Loucy (cell line): ENCODE data around the gene WDR33.

Experiments
- H2AFZ ChIP-seq: fragments of 200-600 bp; sonication (generic); 2 replicates; pipeline ENCODE4 v1.6.0; 2016; ENCODE audit warnings: antibody characterized with exemption, mild to moderate bottlenecking, low read length, moderate library complexity
- H3F3A ChIP-seq: fragments of 200-600 bp; 2 replicates; pipeline ENCODE4 v1.6.0; 2016; ENCODE audit warnings: antibody characterized with exemption, low read depth, mild to moderate bottlenecking
- H3K27me3 ChIP-seq: fragments of 200-600 bp; sonication (generic); 2 replicates; pipeline ENCODE4 v1.6.1; 2014; ENCODE audit warnings: low read length, mild to moderate bottlenecking; ENCODE audit not compliant: insufficient read depth, poor library complexity, severe bottlenecking
- H3K36me3 ChIP-seq: fragments of 200-600 bp; sonication (generic); 2 replicates; pipeline ENCODE4 v1.6.1; 2016; ENCODE audit warnings: low read length; ENCODE audit not compliant: insufficient read depth
- H3K4me1 ChIP-seq: fragments of 200-600 bp; sonication (generic); 2 replicates; pipeline ENCODE4 v1.5.1; 2014; ENCODE audit warnings: low read length, mild to moderate bottlenecking; ENCODE audit not compliant: insufficient read depth, poor library complexity, severe bottlenecking
- H3K4me2 ChIP-seq: fragments of 200-600 bp; sonication (generic); 2 replicates; pipeline ENCODE4 v1.6.0; 2014; ENCODE audit warnings: antibody characterized with exemption, low read length, low read depth, mild to moderate bottlenecking; ENCODE audit not compliant: poor library complexity, severe bottlenecking
- H3K4me3 ChIP-seq: fragments of 200-600 bp; sonication (generic); 2 replicates; pipeline ENCODE4 v1.5.1; 2014; ENCODE audit warnings: low read length, mild to moderate bottlenecking, mixed read lengths; ENCODE audit not compliant: poor library complexity, severe bottlenecking
- H3K79me2 ChIP-seq: fragments of 200-600 bp; sonication (generic); 2 replicates; pipeline ENCODE4 v1.6.1; 2014; ENCODE audit warnings: low read length; ENCODE audit not compliant: insufficient read depth
- H3K9ac ChIP-seq: fragments of 200-600 bp; sonication (generic); 2 replicates; pipeline ENCODE4 v1.6.0; 2014; ENCODE audit warnings: mild to moderate bottlenecking, low read depth, low read length, moderate library complexity; ENCODE audit not compliant: poor library complexity, severe bottlenecking
- H3K9me2 ChIP-seq: fragments of 200-600 bp; sonication (generic); replicated peaks from 2 replicates; pipeline ENCODE4 v1.6.1; 2016; ENCODE audit warnings: low read depth, low read length, mixed read lengths
- H3K9me3 ChIP-seq: fragments of 200-600 bp; sonication (generic); 2 replicates; pipeline ENCODE4 v1.6.1; 2014; ENCODE audit warnings: mild to moderate bottlenecking, antibody characterized with exemption, low read length, low read depth; ENCODE audit not compliant: insufficient read depth
- H4K20me1 ChIP-seq: fragments of 200-600 bp; sonication (generic); 2 replicates; pipeline ENCODE4 v1.6.0; 2014; ENCODE audit warnings: antibody characterized with exemption, low read length, mild to moderate bottlenecking; ENCODE audit not compliant: insufficient read depth, poor library complexity, severe bottlenecking
- EZH2phosphoT487 ChIP-seq: fragments of 200-600 bp; IDR thresholded peaks from 2 replicates; pipeline ENCODE4 v1.6.1; 2018; ENCODE audit warnings: antibody characterized with exemption, mild to moderate bottlenecking, moderate library complexity, borderline replicate concordance
- TF ChIP-seq, protein P1 (sequence below): fragments of 200-600 bp; sonication (generic); conservative IDR thresholded peaks from 2 replicates; pipeline ENCODE4 v1.5.1; 2014; ENCODE audit warnings: mild to moderate bottlenecking, antibody characterized with exemption, low read length

WDR33 gene

DNA sequence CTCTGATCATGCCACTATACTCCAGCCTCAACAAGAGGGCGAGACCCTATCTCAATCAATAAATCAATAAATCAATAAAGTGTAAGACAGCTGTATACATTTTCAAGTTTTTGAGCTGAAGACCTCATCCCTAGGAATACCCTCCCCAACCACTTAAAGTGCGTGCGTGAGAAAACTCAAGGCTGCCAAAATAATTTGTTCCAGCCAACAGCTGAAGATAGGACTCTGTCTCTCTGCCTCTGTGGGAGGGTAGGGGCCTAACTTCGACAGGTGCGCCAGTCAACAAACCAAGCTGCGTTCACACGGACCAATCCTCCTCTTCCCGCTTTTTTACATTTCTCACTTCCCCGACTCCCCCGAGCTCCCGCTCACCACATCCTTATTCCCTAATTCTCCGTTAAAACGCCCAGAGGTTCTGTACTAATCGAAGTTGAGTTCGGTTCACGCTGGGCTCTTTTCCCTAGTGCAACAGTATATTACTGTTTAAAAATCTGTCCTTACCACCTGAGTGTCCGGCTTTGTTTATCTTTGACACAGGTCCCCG, 46.4 kb upstream of the WDR33 start:
- no peaks in the 10 kb centered on the region for H3K27me3 ChIP-seq
- H3F3A ChIP-seq: no peaks in the 10 kb centered on the region
- no peak for TF ChIP-seq EZH2phosphoT487
- TF ChIP-seq, protein P1, sequence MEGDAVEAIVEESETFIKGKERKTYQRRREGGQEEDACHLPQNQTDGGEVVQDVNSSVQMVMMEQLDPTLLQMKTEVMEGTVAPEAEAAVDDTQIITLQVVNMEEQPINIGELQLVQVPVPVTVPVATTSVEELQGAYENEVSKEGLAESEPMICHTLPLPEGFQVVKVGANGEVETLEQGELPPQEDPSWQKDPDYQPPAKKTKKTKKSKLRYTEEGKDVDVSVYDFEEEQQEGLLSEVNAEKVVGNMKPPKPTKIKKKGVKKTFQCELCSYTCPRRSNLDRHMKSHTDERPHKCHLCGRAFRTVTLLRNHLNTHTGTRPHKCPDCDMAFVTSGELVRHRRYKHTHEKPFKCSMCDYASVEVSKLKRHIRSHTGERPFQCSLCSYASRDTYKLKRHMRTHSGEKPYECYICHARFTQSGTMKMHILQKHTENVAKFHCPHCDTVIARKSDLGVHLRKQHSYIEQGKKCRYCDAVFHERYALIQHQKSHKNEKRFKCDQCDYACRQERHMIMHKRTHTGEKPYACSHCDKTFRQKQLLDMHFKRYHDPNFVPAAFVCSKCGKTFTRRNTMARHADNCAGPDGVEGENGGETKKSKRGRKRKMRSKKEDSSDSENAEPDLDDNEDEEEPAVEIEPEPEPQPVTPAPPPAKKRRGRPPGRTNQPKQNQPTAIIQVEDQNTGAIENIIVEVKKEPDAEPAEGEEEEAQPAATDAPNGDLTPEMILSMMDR: no peak
- peaks cover 52% of the 10 kb centered on the region for H4K20me1 ChIP-seq
- peak overlapping the region; percentile 80; the same call in 1 of the 2 replicates for H2AFZ ChIP-seq
- peak overlapping the region; percentile 98 for H3K4me2 ChIP-seq
- H3K9me3 ChIP-seq: no peaks in the 10 kb centered on the region
- H3K36me3 ChIP-seq: peaks cover 9% of the 10 kb centered on the region; the same call in 1 of the 2 replicates
- H3K9ac ChIP-seq: peak overlapping the region; percentile 97
- H3K9me2 ChIP-seq: no peaks in the 10 kb centered on the region
- peaks cover 55% of the 10 kb centered on the region for H3K79me2 ChIP-seq
- H3K4me3 ChIP-seq: peak overlapping the region; percentile 98
- H3K4me1 ChIP-seq: peaks cover 31% of the 10 kb centered on the region

DNA sequence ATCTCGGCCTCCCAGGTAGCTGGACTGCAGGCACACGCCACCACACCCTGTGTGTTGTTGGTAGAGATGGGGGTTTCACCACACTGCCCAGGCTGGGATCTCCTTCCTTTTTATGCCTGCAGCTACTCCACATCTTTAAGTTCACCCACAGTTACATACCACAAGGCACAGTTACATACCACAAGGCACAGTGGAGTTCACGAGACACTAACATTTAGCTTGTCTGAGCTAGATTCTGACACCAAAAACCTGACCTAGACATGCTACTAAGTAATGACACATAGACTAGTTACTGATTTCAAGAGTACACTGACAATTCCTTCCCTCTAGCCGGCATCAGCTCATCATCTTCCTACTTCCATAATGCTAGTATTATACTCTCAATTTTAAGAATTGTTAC, 42.7 kb upstream of the WDR33 start:
- Histone ChIP-seq H3K4me3 (peak overlapping the region; percentile 98), H3K9me2 (no peaks in the 10 kb centered on the region), H3K79me2 (peaks cover 88% of the 10 kb centered on the region), H3K4me1 (peaks cover 31% of the 10 kb centered on the region), H3K4me2 (peak overlapping the region; percentile 98), H3K27me3 (no peaks in the 10 kb centered on the region), H2AFZ (no peak overlapping the region), H3K9me3 (no peaks in the 10 kb centered on the region), H3K36me3 (peaks cover 38% of the 10 kb centered on the region; the same call in 1 of the 2 replicates), H3K9ac (peak overlapping the region; percentile 51), H4K20me1 (peaks cover 62% of the 10 kb centered on the region), H3F3A (no peaks in the 10 kb centered on the region)
- TF ChIP-seq, protein P1: no peak
- TF ChIP-seq EZH2phosphoT487: no peak

DNA sequence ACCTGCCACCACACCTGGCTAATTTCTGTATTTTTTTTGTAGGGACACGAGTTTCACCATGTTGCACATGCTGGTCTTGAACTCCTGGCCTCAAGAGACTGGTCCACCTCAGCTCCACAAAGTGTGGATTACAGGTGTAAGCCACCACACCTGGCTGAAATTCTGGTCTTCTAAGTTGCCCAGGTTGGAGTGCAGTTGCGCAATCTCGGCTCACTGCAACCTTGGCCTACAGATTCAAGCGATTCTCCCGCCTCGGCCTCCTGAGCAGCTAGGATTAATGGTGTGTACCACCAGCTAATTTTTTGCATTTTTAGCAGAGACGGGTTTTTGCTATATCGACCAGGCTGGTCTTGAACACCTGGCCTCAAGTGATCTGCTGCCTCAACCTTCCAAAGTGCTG, 41.4 kb upstream of the WDR33 start:
- Histone ChIP-seq H3K9ac (no peak overlapping the region), H3F3A (no peaks in the 10 kb centered on the region), H3K4me2 (peak overlapping the region; percentile 98), H4K20me1 (peaks cover 61% of the 10 kb centered on the region), H3K36me3 (peaks cover 42% of the 10 kb centered on the region; the same call in 1 of the 2 replicates), H3K9me3 (no peaks in the 10 kb centered on the region), H2AFZ (no peak overlapping the region), H3K27me3 (no peaks in the 10 kb centered on the region), H3K4me1 (peaks cover 31% of the 10 kb centered on the region), H3K4me3 (no peak overlapping the region), H3K9me2 (no peaks in the 10 kb centered on the region), H3K79me2 (peaks cover 83% of the 10 kb centered on the region)
- TF ChIP-seq, protein P1: no peak
- TF ChIP-seq EZH2phosphoT487: no peak
